Right atrium auricular region (tissue), 2 donors: Measurements from ENCODE around the gene KCNQ1OT1. TPM values are rescaled to one million over a fixed set of nuclear protein-coding genes. Genes with fewer than 3 reads are reported as not detected.

Experiments
- DNase-seq: peaks from one replicate; pipeline ENCODE4 v3.0.0-alpha.2; 2019; ENCODE audit warnings: low spot score
- H3K27ac ChIP-seq, 2 donors: fragments of 200-600 bp; sonication (generic); 1 replicate in 1 of 2; 2 replicates in 1 of 2; pipeline ENCODE4 v1.5.1; 2016 to 2019
- H3K27me3 ChIP-seq, 2 donors: fragments of 200-600 bp; sonication (generic); one replicate each; pipeline versions ENCODE4 v1.5.1 to v1.6.0; 2017 to 2019
- H3K36me3 ChIP-seq: fragments of 200-600 bp; sonication (generic); one replicate; pipeline ENCODE4 v1.5.1; 2016
- H3K4me1 ChIP-seq, 2 donors: fragments of 200-600 bp; sonication (generic); one replicate each; pipeline versions ENCODE4 v1.5.1 to v1.6.0; 2017 to 2019
- H3K4me3 ChIP-seq, 2 donors: fragments of 200-600 bp; sonication (generic); 1 replicate in 1 of 2; 2 replicates in 1 of 2; pipeline ENCODE4 v1.5.1; 2017 to 2019; ENCODE audit warnings: mild to moderate bottlenecking in 1 of 2, moderate library complexity in 1 of 2
- H3K9me3 ChIP-seq, 2 donors: fragments of 200-600 bp; sonication (generic); one replicate each; pipeline ENCODE4 v1.5.1; 2019
- total RNA-seq, 2 donors: library from RNA; depleted of rRNA; stranded (reverse); fragments of >200 nt; gene quantifications; one replicate each; pipeline ENCODE4 v1.1.0, GENCODE V29; 2016
- TF ChIP-seq, protein P1 (sequence below), 2 donors: fragments of 200-600 bp; sonication (generic); IDR thresholded peaks; one replicate each; pipeline ENCODE4 v1.5.1; 2019; ENCODE audit warnings: antibody characterized with exemption in 2 of 2

KCNQ1OT1 gene
- total RNA-seq, 2 donors from 2014 or later = 0.35 to 0.37 TPM

DNA sequence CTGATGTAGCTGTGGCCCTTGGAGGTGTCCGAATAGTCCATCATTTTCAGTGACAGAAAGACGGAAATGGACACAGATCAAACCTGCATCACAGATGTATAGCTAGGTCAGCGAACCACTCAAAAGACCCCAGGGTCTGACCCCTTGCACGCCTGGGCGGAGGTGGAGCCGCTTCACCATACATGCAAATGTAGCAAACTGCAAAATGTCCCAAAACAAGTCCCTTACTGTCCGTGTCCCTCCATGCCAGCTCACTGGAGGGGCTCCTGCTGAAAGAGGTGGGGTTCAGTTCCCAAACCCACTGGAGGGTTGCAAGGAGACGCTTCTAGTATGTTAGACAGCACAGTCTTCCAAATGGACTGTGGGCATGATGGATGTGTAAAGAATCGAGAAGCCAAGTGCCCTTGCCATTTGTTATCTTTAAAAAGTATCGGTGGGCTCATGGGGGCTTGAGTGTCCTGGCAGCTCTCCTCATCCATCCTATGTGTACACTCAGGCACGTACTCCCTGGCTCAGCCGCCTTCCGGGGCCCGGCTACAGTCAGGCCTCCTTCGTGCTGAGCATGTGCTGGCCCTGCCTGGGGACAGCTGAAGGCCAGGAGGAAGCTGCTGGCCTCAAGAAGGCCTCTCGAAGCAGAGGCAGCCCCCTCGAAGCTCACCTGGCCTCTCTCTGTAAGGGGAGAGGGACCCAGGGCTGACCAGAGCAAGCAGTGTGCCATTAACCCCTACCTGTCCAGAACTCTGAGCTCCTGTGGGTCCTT is 20.2 kb upstream of the KCNQ1OT1 start:
- no peak for DNase-seq
- Histone ChIP-seq H3K27ac (no peak overlapping the region), H3K4me1 (peaks cover 0 to 15% of the 10 kb centered on the region in 2 donors), H3K9me3 (no peaks in the 10 kb centered on the region), H3K4me3 (no peak overlapping the region), H3K36me3 (no peaks in the 10 kb centered on the region), H3K27me3 (no peaks in the 10 kb centered on the region)
- TF ChIP-seq, protein P1, sequence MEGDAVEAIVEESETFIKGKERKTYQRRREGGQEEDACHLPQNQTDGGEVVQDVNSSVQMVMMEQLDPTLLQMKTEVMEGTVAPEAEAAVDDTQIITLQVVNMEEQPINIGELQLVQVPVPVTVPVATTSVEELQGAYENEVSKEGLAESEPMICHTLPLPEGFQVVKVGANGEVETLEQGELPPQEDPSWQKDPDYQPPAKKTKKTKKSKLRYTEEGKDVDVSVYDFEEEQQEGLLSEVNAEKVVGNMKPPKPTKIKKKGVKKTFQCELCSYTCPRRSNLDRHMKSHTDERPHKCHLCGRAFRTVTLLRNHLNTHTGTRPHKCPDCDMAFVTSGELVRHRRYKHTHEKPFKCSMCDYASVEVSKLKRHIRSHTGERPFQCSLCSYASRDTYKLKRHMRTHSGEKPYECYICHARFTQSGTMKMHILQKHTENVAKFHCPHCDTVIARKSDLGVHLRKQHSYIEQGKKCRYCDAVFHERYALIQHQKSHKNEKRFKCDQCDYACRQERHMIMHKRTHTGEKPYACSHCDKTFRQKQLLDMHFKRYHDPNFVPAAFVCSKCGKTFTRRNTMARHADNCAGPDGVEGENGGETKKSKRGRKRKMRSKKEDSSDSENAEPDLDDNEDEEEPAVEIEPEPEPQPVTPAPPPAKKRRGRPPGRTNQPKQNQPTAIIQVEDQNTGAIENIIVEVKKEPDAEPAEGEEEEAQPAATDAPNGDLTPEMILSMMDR (IDR thresholded peaks at IDR 0.05) = no peak

DNA sequence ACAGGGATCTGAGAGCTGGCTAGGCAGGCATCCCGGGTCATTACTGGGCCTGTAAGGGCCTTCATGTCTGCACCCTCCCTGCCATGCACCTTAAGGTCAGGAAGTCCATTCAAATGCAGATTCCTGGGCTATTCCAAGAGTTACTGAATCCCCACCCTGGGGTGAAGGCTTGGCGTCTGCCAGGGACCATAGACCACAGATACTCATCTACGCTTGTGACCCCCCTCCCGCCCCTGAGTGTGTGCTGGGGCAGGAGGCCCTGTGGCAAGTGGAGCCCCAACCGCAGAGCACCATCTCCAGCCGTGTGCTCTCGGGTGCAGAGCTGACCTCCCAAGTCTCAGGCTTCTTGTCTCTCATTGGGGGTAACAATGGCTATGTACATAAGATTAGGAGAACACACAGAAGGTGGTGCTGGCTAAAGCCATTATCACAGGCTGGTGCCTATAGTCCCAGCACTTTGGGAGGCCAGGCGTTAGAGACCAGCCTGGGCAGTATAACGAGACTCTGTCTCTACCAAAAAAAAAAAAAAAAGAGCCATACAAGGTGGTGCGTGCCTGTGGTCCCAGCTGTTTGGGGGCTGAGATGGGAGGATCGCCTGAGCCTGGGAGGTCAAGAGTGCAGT is 19.1 kb upstream of the KCNQ1OT1 start:
- no peaks in the 10 kb centered on the region for H3K27me3 ChIP-seq
- H3K4me3 ChIP-seq = no peak overlapping the region
- TF ChIP-seq, protein P1 (IDR thresholded peaks at IDR 0.05) = no peak
- H3K36me3 ChIP-seq = no peaks in the 10 kb centered on the region
- H3K4me1 ChIP-seq = peaks cover 0 to 12% of the 10 kb centered on the region in 2 donors
- H3K27ac ChIP-seq = no peak overlapping the region
- DNase-seq = no peak
- H3K9me3 ChIP-seq = no peaks in the 10 kb centered on the region

DNA sequence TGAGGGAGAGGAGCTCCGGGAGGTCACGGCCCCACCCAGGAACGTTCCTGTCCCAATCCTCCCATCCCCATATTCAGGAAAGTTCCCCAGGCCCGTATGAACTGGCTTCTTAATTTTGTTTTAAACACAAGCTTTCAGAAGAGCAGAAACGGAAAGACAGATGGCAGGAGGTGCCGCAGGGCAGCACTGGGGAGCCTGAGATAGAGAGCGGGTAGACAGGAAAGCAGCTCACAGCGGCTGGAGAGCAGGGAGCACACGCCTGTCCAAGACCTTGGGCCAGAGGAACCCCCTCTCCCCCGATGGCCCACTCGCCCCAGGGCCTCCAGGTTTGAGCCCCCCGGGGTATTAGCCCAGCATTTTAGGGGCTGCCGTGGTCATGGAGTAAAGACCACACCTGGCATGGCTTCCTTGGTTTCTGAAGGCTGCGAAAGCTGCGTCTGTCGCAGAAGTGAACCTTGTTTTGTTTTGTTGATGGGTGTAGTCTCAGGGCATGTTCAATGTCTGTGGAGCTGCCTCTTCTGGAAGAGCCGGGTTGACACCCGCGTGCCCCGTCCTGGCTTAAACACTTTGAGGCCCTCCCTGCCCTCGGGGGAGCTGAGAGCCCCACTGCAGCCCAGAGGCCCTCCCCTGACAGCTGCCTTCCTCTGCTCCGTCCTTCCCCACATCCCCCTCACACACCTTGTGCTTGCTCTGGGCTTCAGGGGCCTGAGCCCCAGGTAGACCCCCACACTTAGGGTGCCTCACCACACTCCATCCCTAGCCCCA is 17.9 kb upstream of the KCNQ1OT1 start:
- TF ChIP-seq, protein P1 (IDR thresholded peaks at IDR 0.05) = no peak
- Histone ChIP-seq H3K36me3 (no peaks in the 10 kb centered on the region), H3K27ac (no peak overlapping the region), H3K4me1 (peaks cover 0 to 12% of the 10 kb centered on the region in 2 donors), H3K4me3 (no peak overlapping the region), H3K9me3 (no peaks in the 10 kb centered on the region), H3K27me3 (no peaks in the 10 kb centered on the region)
- DNase-seq = no peak

DNA sequence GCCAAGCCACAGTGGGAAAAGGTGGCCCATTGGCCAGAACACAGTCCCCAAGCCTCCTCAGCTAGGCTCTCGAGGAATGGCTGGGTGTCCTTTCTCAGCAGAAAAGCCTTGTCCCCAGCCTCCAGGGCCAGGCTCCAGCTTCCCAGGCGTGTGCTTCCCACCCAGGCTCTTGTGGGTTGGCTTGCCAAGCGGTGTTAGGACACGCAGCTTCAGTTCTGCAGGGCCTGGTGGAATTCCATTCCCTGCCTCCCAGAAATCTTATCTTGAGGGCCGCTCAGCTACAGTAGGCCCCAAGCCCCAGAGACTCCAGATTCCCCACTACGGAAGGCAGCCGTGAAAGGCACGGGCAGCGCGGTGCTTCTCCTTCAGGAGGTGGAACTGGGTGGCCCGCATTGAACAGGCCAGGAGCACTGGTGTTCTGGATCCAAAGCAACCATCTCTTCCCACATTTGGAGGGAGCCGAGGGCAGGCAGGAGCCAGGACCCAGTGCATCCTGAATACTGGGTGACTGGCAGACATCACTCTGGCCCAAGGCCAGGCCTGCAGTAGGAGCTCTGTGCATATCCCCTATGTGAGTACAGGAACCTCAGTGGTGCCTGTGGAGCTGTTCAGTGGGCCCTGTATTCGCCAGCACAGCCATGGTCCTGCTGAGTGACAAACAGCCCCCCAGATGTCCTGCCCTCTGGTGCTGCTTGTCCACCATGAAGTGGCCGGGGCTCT is 16.7 kb upstream of the KCNQ1OT1 start:
- Histone ChIP-seq H3K9me3 (no peaks in the 10 kb centered on the region), H3K27ac (no peak overlapping the region), H3K36me3 (no peaks in the 10 kb centered on the region), H3K4me3 (no peak overlapping the region), H3K27me3 (no peaks in the 10 kb centered on the region), H3K4me1 (peaks cover 0 to 12% of the 10 kb centered on the region in 2 donors)
- no peak for DNase-seq
- TF ChIP-seq, protein P1 (IDR thresholded peaks at IDR 0.05) = no peak

DNA sequence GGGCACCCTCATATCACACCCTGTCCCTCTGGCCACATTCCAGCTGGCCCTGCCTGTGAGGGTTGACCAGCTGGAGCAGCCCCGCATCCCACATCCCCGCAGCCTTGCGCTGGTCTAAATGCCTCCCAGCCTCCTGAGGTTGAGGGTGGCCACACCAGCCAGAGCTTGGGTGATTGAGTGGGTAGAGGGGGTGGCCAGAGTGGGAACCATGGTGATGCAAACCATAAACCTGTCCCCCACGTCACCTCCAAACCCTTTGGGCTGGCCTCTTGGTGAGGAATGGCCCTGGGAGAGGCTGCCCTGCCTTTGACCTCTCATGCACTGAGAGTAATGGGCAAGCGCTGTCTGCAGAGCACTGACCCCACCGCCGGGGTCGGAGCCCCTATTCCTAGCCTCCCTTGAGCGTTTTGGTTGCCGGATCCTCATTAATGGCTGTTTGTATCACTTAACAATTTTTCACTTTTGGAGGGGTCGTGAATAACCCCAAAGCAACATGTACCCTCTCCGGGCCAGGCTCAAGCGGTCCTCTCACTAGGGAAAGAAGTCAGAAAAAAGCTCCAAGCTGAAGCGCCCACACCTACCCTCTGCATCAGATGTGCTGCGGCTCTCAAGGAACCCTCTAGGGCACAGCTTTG is 16.0 kb upstream of the KCNQ1OT1 start:
- peaks cover 0 to 3% of the 10 kb centered on the region in 2 donors for H3K9me3 ChIP-seq
- no peaks in the 10 kb centered on the region for H3K27me3 ChIP-seq
- H3K4me3 ChIP-seq = no peak overlapping the region
- no peak overlapping the region for H3K27ac ChIP-seq
- no peaks in the 10 kb centered on the region for H3K36me3 ChIP-seq
- no peak for DNase-seq
- H3K4me1 ChIP-seq = peaks cover 0 to 12% of the 10 kb centered on the region in 2 donors
- TF ChIP-seq, protein P1 (IDR thresholded peaks at IDR 0.05) = no peak
